ENCODE data around the gene ADAMTS2.

DNA sequence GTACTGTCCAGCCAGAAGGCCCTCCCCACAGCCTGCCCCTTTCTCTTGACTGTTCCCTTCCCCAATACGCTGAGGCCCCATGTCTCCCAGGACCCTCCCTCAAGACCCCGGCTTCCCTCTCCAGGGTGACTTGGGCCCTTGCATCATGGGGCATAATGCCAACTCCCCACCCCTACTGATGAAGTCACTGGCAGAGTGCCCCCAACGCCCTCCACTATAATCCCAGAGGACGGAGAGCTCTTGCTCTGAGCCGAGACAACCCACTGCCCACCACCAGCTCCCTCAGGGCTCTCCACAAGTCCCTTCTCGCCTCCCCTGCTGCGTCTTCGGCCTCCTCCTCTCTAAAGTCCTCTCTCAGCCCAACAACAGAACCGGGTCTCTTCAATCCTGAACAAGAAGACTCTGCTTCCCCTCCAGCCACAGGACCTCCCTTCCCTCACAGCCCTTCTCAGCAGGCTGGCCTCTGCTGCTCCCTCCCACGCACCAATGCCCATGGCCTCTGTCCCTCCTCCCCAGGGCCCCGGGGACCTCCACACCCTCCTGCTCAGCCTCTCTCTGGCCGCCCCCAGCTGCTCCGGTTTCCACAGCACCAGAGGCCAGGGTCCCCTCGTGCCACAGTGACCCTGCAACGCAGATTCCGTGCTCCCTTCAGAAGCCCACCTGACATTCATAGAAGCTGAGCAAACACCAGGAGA is 47.6 kb downstream of the ADAMTS2 start:
- TF ChIP-seq CTCF (IDR thresholded peaks at IDR 0.05) (no peak), POLR2AphosphoS5 (IDR thresholded peaks at IDR 0.05) (no peak), POLR2A (IDR thresholded peaks at IDR 0.05) (no peak)
